Stimulated activated CD8-positive, alpha-beta memory T cell treated with anti-CD3 and anti-CD28 coated beads, Interleukin-15, amount 100 ng/mL, for 48 hours (primary cell): ENCODE measurements around the gene ANKRD36.
"Not testable (repeated sequence)": the region's sequence is repeated elsewhere in the genome, so short reads cannot be mapped to it uniquely, and the experiment has no call there.

ENCODE experiments used
- DNase-seq, 2 donors: peaks; one replicate each; pipeline ENCODE4 v3.0.0-alpha.2; 2020; ENCODE audit warnings: low read depth in 2 of 2

The ANKRD36 gene

DNA sequence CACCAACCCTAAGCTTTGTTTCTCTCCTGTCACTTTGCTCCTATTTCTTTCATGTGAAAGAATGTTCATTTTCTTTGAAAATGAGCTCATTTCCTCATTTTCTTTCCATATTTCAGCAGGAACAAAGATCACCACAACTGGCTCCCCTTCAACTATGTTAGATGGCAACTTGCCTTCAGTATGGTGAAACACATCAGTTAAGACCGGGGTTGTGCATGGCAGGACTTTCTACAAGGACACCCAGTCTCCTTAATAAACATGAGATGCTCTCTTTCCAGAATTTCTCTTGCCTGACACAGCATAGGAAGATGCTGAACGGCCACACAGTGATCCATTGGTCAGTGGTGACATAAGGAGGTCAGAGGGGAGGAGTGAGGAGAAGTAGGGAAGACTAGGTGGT is 172.2 kb downstream of the ANKRD36 start:
- DNase-seq = not testable (repeated sequence)

- DNase-seq = not testable (repeated sequence)
Measured at GRCh38 chr2:97293687-97294086, 180.7 kb downstream of the ANKRD36 start.
